GM10248 (cell line): ENCODE data around the gene GAS1.

Source experiments
- CTCF ChIA-PET: fragments of 300-600 bp; sonication (Branson Sonifier 250); formaldehyde crosslinking; extraction: SDS; loops from one replicate; lab custom pipeline; 2021; ENCODE audit warnings: antibody characterized with exemption; lab: Yijun Ruan, JAX
- POLR2A ChIA-PET: fragments of 350-650 bp; sonication (Branson Sonifier 250); formaldehyde crosslinking; extraction: SDS; loops from one replicate; lab custom pipeline; 2020; ENCODE audit warnings: antibody characterized with exemption; lab: Yijun Ruan, JAX
- DNase-seq: peaks from one replicate; pipeline ENCODE4 v3.0.0; 2012; ENCODE audit errors: extremely low spot score
- TF ChIP-seq, protein P1 (sequence below): IDR thresholded peaks from 2 replicates; pipeline ENCODE4 v1.5.1; 2012; ENCODE audit warnings: mild to moderate bottlenecking, low read depth; ENCODE audit errors: extremely low read depth, missing control alignments, control extremely low read depth

The GAS1 gene

GRCh38 chr9:86968258-86968920 is 21.1 kb upstream of the GAS1 start:
- POLR2A ChIA-PET, result no interaction called here
- TF ChIP-seq, protein P1, sequence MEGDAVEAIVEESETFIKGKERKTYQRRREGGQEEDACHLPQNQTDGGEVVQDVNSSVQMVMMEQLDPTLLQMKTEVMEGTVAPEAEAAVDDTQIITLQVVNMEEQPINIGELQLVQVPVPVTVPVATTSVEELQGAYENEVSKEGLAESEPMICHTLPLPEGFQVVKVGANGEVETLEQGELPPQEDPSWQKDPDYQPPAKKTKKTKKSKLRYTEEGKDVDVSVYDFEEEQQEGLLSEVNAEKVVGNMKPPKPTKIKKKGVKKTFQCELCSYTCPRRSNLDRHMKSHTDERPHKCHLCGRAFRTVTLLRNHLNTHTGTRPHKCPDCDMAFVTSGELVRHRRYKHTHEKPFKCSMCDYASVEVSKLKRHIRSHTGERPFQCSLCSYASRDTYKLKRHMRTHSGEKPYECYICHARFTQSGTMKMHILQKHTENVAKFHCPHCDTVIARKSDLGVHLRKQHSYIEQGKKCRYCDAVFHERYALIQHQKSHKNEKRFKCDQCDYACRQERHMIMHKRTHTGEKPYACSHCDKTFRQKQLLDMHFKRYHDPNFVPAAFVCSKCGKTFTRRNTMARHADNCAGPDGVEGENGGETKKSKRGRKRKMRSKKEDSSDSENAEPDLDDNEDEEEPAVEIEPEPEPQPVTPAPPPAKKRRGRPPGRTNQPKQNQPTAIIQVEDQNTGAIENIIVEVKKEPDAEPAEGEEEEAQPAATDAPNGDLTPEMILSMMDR, result no peak
- CTCF ChIA-PET, result no interaction called here

GRCh38 chr9:86966852-86967511 is 19.7 kb upstream of the GAS1 start:
- no peak for DNase-seq
- ChIA-PET CTCF (no interaction called here), POLR2A (no interaction called here)
- TF ChIP-seq, protein P1, result no peak

More at GRCh38 chr9:86968258-86968920, 21.1 kb upstream of the GAS1 start:
- no peak for DNase-seq

GRCh38 chr9:86965636-86966395 is 18.5 kb upstream of the GAS1 start:
- POLR2A ChIA-PET, result no interaction called here

GRCh38 chr9:86962692-86963091 is 15.4 kb upstream of the GAS1 start:
- ChIA-PET CTCF (no interaction called here), POLR2A (no interaction called here)
- no peak for DNase-seq
- TF ChIP-seq, protein P1, result no peak

More at GRCh38 chr9:86965636-86966395, 18.5 kb upstream of the GAS1 start:
- CTCF ChIA-PET, result no interaction called here
- TF ChIP-seq, protein P1, result no peak
- DNase-seq, result no peak

DNA sequence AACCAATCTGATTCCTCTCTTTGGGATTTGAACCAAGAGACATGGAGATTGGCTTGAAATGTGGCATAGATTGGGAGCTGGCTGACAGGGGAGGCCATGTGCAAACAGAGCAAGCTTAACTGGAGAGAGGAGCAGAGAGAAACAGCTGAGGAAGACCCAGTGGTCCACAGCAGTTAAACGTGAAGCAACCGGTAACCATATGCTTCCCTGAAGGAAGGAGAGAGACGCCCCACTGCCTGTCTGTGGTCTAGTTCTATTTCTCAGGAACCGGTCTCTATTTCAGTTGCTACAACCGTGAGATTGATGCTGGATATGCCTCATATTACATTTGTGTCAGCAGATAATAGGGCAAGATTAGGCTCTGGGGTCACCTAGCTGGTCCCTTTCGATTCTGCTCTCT is 13.6 kb upstream of the GAS1 start:
- TF ChIP-seq, protein P1, result no peak
- no peak for DNase-seq
- ChIA-PET CTCF (interaction anchor here (0.8 to 1.3 kb wide), 4 partner anchors 11 to 47 kb away, joined by 3 read pairs; no protein-coding TSS in a partner anchor), POLR2A (no interaction called here)

DNA sequence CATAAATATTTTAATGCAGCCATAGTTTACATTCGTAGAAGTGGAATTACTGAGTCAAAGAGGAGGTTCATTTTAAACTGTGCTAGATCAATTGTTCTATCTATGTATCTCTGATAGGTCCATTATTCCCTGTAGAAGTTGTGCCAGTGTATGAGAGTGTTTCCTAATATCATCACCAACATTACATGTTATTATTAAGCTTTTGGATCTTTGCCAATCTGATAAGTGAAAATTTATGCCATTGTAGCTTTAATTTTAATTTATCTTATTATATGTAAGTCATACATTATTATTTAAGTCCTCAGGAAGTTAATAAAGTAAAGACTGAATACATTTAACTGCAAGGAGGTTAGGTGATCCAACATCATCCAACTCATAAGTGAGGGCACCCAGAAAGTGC is 10.9 kb upstream of the GAS1 start:
- POLR2A ChIA-PET, result no interaction called here
- CTCF ChIA-PET, result interaction anchor here (1.3 kb wide), 1 partner anchor 10 kb away, joined by 4 read pairs; no protein-coding TSS in a partner anchor
- TF ChIP-seq, protein P1, result no peak
- no peak for DNase-seq
